GM21786 (cell line): ENCODE results near the gene TTC39A.
"Not testable (repeated sequence)": the region's sequence is repeated elsewhere in the genome, so short reads cannot be mapped to it uniquely, and the experiment has no call there.

Source experiments
- ATAC-seq: cut with Tn5 transposase; IDR thresholded peaks from one replicate; pipeline ENCODE4 v1.9.1; 2021; ENCODE audit not compliant: unreplicated experiment

TTC39A gene

DNA sequence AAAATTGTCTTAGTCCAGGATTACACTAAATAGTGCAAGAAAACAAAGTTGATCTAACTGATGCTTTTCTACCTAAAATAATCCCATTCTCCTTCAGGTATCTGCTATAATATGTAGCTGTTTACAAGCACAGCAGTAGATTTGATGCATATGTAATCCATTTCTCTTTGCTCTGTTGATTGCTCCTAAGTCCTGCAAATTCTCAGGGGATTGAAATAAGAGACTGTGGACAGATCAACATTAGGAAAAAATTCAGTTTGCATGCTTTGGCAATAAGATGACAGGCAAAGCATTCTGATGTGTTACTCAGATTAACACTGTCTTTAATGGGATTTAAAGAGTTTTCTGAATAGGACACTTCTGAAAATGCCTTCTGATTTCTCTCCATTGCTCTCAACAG is 59.6 kb downstream of the TTC39A start:
- no peak for ATAC-seq

DNA sequence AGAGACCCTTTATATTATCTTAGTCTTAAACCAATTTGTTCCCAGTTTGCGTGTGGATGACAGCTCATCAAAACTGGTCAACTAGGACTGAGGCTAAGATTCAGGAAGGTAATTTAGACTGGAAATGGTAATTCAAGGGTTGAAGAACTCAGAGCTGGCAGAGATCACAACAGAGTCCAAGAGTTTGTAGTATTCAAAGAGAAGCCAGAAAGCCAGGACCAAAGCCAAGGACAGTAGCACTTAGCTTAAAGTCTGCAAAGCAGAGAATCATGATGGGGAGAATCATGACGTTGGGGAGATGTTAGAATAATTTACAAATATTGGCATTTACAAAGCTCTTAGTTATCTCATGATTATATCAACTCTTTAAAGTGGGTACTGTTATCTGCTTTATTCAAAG is 61.7 kb downstream of the TTC39A start:
- peak; percentile 33 for ATAC-seq

DNA sequence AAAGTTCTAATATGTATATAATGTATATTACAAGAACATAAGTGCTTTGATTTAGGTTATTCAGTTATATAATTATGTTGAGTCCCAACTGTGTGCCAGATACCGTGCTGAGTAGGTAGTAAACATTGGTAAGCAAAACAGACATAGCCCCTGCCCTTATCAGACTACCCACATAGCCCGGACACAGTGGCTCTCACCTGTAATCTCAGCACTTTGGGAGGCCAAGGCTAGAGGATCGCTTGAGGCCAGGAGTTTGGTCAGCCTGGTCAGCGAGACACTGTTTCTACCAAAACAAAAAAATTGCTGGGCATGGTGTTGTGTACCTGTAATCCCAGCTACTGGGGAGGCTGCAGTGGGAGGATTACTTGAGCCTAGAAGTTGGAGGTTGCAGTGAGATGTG is 63.6 kb downstream of the TTC39A start:
- no peak for ATAC-seq

DNA sequence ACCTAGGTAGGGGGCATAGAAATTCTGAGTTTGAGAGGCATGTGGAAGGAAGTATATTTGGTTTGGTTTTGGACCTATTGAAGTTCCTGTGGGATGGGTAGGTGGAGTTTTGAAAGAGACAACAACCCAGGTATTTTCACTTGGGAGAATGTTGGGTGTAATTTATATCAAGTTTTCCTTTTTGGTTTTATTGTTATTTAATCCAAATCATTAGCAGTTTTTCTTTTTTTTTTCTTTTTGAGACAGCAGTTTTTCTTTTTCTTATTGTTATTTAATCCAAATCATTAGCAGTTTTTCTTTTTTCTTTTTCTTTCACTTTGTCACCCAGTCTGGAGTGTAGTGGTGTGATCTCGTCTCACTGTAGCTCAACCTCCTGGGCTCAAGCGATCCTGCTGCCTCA is 64.2 kb downstream of the TTC39A start:
- ATAC-seq = no peak

DNA sequence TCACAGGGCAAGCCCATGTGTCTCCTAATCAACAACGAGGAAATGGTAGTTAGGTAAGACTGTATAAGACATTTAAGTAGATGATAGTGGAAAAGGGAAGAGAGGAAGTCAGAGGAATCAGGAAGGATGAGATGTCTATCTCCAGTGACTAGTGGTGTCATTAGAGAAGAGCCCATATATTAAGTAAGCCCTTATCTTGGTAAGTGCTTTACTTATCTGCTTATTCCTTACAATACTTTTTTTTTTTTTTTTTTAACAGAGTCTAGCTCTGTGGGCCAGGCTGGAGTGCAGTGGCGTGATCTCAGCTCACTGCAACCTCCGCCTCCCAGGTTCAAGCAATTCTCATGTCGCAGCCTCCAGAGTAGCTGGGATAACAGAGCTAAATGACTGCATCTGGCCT is 64.7 kb downstream of the TTC39A start:
- no peak for ATAC-seq

DNA sequence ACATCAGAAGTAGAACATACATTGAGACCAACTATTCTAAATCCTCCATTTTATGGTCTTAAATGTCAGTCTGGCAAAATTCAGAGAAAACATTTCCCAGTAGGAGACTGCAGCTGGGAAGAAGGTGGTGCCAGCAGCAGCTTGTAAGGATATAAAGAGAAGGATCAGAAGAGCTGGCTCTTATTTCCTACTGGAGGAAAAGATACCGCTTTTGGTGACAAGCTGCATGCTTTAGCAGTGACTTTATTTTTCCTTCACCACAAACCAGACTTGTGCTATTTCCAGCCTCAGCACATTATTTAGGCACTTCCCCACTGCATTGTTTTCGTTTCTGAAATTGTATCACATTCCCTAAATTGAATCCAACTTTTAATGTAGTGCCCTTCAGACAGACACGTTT is 65.9 kb downstream of the TTC39A start:
- no peak for ATAC-seq

DNA sequence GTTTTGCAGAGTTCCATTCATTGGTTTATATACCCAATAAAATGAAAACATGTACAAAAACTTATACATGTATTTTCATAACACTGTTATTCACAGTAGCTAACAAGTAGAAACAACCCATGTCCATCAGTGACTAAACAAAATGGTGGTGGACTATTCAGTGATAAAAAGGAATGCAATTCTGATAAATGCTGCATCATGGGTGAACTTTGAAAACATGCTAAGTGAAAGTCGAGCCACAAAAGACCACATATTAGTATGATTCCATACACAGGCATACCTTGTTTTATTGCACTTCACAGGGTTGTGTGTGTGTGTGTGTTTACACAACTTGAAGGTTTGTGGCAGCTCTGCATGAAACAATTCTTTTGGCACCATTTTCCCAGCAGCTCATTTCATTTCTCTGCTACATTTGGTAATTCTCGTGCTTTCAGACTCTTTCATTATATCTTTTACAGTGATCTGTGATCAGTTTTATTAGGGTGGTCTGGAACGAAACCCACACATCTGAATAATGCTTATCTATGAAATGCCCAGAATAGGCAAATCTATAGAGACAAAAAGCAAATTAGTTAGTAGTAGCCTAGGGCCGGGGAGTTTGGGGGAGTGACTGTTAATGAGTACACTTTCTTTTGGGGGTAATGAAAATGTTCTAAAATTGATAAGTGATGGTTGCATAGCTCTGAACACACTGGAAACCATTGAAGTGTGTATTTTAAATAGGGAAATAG is 67.0 kb downstream of the TTC39A start:
- no peak for ATAC-seq

DNA sequence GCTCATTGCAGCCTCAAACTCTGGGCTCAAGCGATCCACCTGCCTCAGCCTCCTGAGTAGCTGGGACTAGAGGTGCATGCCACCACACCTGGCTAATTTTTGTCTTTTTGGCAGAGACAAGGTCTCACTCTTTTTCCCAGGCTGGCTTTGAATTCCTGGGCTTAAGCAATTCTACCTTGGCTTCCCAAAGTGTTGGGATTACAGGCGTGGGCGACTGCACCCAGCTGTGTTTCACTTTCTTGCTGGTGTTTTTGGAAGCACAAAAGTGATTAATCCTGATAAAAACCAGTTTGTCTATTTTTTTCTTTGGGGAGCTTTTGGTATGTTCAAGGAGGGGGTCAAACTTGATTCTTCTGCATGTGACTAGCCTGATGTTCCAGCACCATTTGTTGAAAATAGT is 75.0 kb downstream of the TTC39A start:
- ATAC-seq = no peak

DNA sequence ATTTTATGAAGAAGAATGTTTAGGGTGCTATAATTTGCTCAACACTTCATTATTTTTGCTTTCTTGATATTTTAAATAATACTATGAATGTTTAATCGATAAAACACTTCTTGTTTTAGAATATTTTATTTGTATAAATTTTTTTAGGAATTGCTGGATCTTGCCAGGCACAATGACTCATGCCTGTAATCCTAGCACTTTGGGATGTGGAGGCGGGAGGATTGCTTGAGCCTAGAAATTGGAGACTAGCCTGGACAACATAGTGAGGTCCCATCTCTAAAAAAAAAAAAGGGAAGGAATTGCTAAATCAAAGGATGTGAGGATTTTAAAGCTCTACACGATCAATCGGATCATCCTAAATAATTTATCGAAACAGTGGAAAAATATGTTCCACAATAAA is 76.7 kb downstream of the TTC39A start:
- no peak for ATAC-seq

DNA sequence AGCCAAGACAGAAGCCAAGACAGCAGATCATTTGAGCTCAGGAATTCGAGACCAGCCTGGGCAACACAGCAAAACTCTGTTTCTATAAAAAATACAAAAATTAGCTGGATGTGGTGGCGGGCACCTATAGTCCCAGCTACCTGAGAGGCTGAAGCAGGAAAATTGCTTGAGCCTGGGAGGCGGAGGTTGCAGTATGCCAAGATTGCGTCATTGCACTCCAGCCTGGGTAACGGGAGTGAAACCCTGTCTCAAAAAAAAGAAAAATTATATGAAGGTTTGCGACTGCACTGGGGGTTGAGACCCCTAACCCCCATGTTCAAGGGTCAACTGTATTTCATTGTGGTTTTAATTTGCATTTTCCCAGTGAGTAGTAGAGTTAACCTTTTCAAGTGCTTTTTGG is 78.0 kb downstream of the TTC39A start:
- ATAC-seq = no peak

DNA sequence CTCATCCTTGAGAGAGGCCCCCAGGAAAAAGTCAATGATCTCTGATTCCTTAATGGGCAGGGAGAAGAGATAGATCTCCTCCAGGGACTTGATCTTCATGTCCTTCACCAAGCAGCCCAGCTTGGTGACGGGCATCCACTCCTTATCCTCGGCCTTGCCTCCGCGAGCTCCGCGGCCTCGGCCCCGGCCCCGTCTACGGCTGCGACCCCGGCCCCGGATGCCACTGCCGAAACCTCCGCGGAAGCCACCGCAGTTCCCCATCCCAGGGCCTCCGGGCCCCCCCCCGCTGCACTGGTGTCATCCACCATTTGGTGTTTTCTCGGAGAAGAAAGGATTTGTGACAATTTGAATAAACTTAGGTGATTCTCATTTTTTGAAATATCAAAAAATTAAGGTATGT is 79.2 kb downstream of the TTC39A start:
- ATAC-seq = not testable (repeated sequence)

DNA sequence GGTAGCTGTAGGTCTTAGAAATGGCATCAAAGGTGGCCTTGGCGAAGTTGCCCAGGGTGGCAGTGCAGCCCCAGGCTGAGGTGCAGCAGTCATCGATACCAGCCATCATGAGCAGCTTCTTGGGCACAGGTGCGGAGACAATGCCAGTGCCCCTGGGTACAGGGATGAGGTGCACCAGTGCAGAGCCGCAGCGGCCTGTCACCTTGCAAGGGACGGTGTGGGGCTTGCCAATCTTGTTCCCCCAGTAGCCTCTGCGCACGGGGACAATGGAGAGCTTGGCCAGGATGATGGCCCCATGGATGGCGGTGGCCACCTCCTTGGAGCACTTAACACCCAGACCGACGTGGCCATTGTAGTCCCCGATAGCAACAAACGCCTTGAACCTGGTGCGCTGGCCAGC is 79.6 kb downstream of the TTC39A start:
- not testable (repeated sequence) for ATAC-seq

DNA sequence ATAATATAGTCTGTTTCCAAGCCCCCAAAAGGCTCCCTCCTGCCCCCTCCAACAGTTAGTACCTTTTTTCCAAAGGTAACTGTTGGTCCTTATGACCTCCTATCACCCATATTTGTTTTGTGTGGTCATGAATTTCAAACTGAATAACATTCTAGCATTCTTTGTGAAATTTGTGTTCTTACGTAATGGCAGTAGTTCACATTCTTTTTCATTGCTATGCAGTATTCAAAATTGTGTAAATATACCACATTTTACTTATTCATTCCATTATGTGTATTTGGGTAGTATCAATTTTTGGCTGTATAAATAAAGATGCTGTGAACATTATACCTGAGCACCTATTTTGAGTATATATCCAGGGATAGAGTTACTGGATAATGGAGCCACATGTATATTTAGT is 80.9 kb downstream of the TTC39A start:
- no peak for ATAC-seq

DNA sequence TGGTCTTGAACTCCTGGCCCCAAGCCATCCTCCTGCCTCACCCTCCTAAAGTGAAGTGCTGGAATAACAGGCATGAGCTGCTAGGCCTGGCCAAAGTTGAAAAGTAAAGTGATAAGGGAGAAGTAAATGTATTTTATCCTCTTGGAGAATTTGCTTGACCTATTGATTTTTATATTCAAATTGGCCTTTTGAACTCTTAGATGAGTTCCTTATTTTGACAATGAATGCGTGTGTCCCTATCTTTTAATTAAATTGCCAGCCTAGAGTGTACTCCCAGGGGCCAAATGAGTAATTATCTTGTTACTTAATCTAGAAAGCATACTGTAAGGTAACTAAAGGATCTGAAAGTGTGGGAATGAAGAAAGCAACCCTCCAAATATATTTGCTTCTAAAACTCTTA is 82.9 kb downstream of the TTC39A start:
- no peak for ATAC-seq

DNA sequence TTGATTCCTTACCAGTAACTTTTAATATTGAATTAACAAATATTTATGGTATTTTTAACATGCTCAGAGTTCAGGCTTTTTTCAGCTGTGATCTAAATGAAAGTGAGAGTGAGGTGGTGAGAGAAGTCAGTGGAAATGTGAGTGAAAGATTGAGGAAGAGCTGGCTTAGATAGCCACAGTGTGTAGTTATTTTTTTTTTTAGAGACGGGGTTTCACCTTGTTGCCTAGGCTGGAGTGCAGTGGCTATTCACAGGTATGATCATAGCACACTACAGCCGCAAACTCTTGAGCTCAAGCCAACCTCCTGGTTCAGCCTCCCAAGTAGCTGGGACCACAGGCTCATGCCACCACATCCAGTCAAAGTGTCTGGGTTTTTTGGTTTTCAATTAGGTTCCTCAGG is 83.3 kb downstream of the TTC39A start:
- ATAC-seq = peak; percentile 96

DNA sequence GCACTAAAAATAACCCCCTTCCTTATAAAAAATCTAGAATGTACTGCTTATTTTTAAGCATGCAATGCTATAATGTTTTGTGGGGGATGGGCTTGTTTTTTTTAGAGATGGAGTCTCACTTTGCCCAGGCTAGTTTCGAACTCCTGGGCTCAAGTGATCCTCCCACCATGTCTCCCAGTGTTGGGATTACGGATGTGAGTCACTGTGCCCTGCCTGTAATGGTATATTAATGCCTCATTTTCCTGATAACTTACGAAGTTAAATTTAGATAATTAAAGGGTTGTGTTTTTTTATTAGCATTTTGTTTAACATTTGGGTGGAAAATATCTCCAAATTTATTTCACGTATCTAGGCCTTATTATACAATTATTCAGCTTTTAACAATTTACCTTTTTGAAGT is 87.8 kb downstream of the TTC39A start:
- ATAC-seq = no peak

DNA sequence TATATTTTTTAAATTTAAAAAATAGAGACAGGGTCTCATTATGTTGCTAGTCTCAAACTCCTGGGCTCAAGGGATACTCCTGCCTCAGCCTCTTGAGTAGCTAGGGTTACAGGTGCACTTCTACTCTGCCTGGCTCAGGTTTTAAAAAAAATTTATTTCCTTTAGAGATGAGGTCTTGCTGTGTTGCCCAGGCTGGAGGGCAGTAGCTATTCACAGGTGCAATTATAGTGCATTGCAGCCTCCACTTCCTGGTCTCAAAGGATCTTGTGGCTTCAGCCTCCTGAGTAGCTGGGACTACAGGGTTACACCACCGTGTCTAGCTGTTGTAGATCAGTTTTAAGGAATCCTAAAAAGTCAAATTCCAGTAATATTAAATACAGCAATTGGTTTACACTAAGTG is 89.2 kb downstream of the TTC39A start:
- no peak for ATAC-seq

DNA sequence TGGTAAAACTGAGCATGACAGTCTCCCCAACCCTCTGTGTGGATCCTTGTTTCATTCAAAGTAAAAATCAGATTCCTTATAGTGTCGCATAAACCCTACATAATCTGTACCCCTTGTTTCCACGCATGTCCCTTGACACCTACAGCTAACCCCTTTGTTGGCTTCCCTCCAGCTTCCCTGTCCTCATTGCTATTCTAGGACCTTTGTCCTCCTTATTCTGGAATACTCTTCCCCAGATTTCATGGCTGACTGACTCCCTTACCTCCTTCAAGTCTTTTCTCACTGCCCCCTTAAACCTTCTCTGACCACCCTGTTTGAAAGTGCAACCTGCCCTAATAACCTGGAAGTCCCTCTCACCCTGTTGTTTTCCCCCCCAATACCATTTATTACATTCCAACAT is 90.3 kb downstream of the TTC39A start:
- no peak for ATAC-seq

DNA sequence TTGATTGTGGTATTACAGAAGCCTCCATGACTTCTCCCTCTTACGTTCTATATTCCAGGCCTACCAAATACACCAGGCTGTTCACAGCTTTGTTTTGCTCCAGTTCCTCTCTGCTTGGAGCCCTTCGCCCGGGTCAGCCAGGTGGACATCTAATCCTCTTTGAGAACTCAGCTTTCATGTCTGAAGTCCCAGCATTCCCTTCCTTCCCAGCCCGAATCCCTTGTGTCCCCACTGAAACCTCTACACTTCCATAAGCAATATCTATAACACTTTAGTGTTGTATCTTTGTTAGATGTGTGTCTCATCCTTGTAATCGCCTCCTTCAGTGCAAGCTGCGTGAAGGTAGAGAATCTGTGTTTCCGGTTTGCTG is 92.3 kb downstream of the TTC39A start:
- no peak for ATAC-seq

DNA sequence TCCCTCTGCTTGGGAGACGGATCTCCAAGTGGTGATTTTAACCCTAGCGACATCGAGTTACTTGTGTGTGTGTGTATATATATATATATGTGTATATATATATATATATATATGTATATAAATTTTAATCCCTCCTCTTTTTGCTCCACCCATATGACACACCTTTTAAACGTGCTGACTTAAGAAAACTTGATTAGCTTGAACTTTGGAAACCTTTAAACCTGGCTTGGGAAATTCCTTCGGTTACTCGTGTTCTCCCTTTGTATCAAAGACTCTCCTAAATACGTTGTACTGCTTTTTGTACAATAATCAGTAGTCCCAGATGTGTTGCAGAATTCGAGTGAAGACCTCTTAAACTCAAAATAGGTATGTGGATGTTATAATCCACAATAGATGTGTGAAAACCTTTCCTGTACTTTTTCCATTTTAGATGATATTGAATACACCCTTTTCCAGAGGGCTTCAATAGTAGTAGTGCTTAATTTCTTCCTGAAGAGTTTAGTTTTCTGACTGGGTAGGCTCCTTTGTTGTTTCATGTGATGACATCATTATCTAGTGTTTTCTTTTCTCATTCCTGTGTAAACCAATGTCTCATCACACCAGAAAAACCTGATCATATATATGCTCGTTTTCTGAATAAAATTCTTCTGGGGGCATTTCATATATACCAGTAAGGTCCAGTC is 92.9 kb downstream of the TTC39A start:
- ATAC-seq = no peak
